HepG2 (cell line): Measurements from ENCODE around the gene TMBIM4. TPM values are rescaled to one million over a fixed set of nuclear protein-coding genes. Genes with fewer than 3 reads are reported as not detected.

Experiments used
- CTCF ChIP-seq: sonication (generic); formaldehyde crosslinking; IDR thresholded peaks from 2 replicates; pipeline ENCODE4 v1.5.0; 2020; ENCODE audit warnings: mild to moderate bottlenecking, missing genetic modification reagents, moderate library complexity
- HIC2 ChIP-seq: sonication (generic); formaldehyde crosslinking; IDR thresholded peaks from 2 replicates; pipeline ENCODE4 v1.9.0; 2022; ENCODE audit warnings: low read depth, missing genetic modification reagents
- HNF1A ChIP-seq, 2 experiments: sonication (generic) in 1 of 2; formaldehyde crosslinking in 1 of 2; IDR thresholded peaks; 2 replicates each; pipeline versions ENCODE4 v1.4.0 to v1.6.1; 2016 to 2020; ENCODE audit warnings: borderline replicate concordance in 1 of 2, low read depth in 1 of 2, mild to moderate bottlenecking in 1 of 2, missing genetic modification reagents in 1 of 2
- HOXA7 ChIP-seq: sonication (generic); formaldehyde crosslinking; IDR thresholded peaks from 2 replicates; pipeline ENCODE4 v1.8.1; 2022; ENCODE audit warnings: mild to moderate bottlenecking, missing genetic modification reagents, moderate library complexity
- KDM5A ChIP-seq: fragments of 200-600 bp; sonication (generic); IDR thresholded peaks from 2 replicates; pipeline ENCODE4 v1.7.0; 2018; ENCODE audit warnings: antibody characterized with exemption, mild to moderate bottlenecking, low read length, borderline replicate concordance
- NFAT5 ChIP-seq: sonication (generic); formaldehyde crosslinking; IDR thresholded peaks from 2 replicates; pipeline ENCODE4 v1.4.0; 2020; ENCODE audit warnings: missing genetic modification reagents
- TEAD2 ChIP-seq: sonication (generic); formaldehyde crosslinking; IDR thresholded peaks from 2 replicates; pipeline ENCODE4 v1.9.0; 2021; ENCODE audit warnings: missing genetic modification reagents
- TEAD3 ChIP-seq: optimal IDR thresholded peaks from 2 replicates; pipeline ENCODE3; 2016; ENCODE audit warnings: borderline replicate concordance
- ZBTB8A ChIP-seq: sonication (generic); formaldehyde crosslinking; IDR thresholded peaks from 2 replicates; pipeline ENCODE4 v1.4.0; 2020; ENCODE audit warnings: mild to moderate bottlenecking, low read depth, missing genetic modification reagents, borderline replicate concordance
- ZNF3 ChIP-seq: IDR thresholded peaks from 2 replicates; pipeline ENCODE4 v1.7.0; 2017; ENCODE audit warnings: inconsistent platforms
- ZNF382 ChIP-seq: sonication (generic); formaldehyde crosslinking; IDR thresholded peaks from 2 replicates; pipeline ENCODE4 v1.5.0; 2020; ENCODE audit warnings: missing genetic modification reagents, mild to moderate bottlenecking, borderline replicate concordance
- ZNF460 ChIP-seq: sonication (generic); formaldehyde crosslinking; IDR thresholded peaks from 2 replicates; pipeline ENCODE4 v1.5.1; 2020; ENCODE audit warnings: missing genetic modification reagents, mild to moderate bottlenecking, borderline replicate concordance
- ZNF773 ChIP-seq: sonication (generic); formaldehyde crosslinking; IDR thresholded peaks from 2 replicates; pipeline ENCODE4 v1.4.0; 2020; ENCODE audit warnings: missing genetic modification reagents, borderline replicate concordance
- ZNF775 ChIP-seq: sonication (generic); formaldehyde crosslinking; IDR thresholded peaks from 2 replicates; pipeline ENCODE4 v1.4.0; 2020; ENCODE audit warnings: missing genetic modification reagents, mild to moderate bottlenecking, moderate library complexity, borderline replicate concordance
- polyA plus RNA-seq, 8 experiments: library from polyadenylated mRNA; depleted of rRNA in 3 of 8; stranded (reverse) in 7 of 8; unstranded in 1 of 8; fragments of >200 nt; fragmentation: Illumina TruSeq in 4 of 8; extraction: Trizol in 4 of 8; gene quantifications; 2 replicates each; pipeline versions ENCODE4 v1.2.1 to v1.2.3, GENCODE V29; 2011 to 2016; ENCODE audit warnings: low read depth in 4 of 8, missing spikeins in 1 of 8, mixed read lengths in 1 of 8; ENCODE audit not compliant: insufficient read depth in 1 of 8
- total RNA-seq, 5 experiments: library from RNA; depleted of rRNA; stranded (reverse); fragments of >200 nt; fragmentation: Illumina TruSeq; extraction: Trizol; gene quantifications; 2 replicates each; pipeline ENCODE4 v1.2.3, GENCODE V29; 2016; ENCODE audit warnings: low read depth in 1 of 5

Gene TMBIM4
- total and polyA plus RNA-seq, 2 of the 13 experiments (the other 11 are each of a cell fraction or from before 2014, with no cell fraction given) = 60.5 to 67.7 TPM

- TF ChIP-seq HNF1A (IDR thresholded peaks at IDR 0.05; ENCODE audit: low read depth) = no peak
- no peak; the same call in 1 of the 2 replicates for TF ChIP-seq HNF1A (CRISPR knock-in tag; IDR thresholded peaks at IDR 0.05; ENCODE audit: borderline replicate concordance)
- no peak for TF ChIP-seq ZNF460 (CRISPR knock-in tag)
- no peak for TF ChIP-seq ZNF3 (CRISPR knock-in tag)
- no peak for TF ChIP-seq HIC2
- no peak for TF ChIP-seq ZNF775
- TF ChIP-seq ZBTB8A (CRISPR knock-in tag) = no peak
- no peak for TF ChIP-seq NFAT5 (CRISPR knock-in tag)
- no peak for TF ChIP-seq HOXA7 (CRISPR knock-in tag)
- no peak for TF ChIP-seq TEAD3 (CRISPR knock-in tag)
- TF ChIP-seq ZNF382 = no peak
- peak; percentile 87 for TF ChIP-seq KDM5A
- no peak for TF ChIP-seq CTCF (CRISPR knock-in tag)
- TF ChIP-seq TEAD2 (CRISPR knock-in tag) = no peak
- TF ChIP-seq ZNF773 (CRISPR knock-in tag) = 0 out of 2 replicates have a peak, but pooled peaks have one; percentile 55
Measured at GRCh38 chr12:66130267-66131066, 39.3 kb downstream of the TMBIM4 start, which contains the start of gene LLPH (continued).
